Retinal pigment epithelial cell (primary cell): ENCODE data around the gene BCKDHB.
"Not testable (repeated sequence)": the region's sequence is repeated elsewhere in the genome, so short reads cannot be mapped to it uniquely, and the experiment has no call there.

Source experiments
- DNase-seq: peaks from one replicate; pipeline ENCODE4 v3.0.0-alpha.2; 2010; ENCODE audit warnings: low read depth
- H3K4me3 ChIP-seq: 2 replicates; pipeline ENCODE4 v1.5.1; 2011; ENCODE audit warnings: mild to moderate bottlenecking, low read length, control low read depth, moderate library complexity
- CTCF ChIP-seq: conservative IDR thresholded peaks from 2 replicates; pipeline ENCODE4 v1.5.1; 2011; ENCODE audit warnings: low read depth, low read length, control low read depth, inconsistent platforms

The BCKDHB gene

DNA sequence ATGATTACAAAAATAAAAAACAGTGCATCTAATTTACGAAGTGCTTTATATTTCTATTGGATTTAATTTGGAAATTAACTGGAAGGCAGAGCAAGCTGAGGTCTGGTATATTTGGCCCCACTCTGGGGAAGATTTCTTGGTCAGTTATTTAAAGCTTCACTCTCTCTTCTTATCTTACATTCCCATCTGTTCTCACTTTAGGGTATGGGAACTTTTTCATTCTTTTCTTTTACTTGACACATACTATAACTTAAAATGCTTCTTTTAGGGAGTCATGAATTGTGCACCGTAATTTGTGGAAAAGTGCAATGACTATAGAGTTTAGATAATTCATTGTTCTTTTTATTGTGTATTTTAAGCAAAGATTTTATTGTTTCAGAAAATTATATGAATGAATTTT is 170.4 kb downstream of the BCKDHB start:
- no peak for DNase-seq
- H3K4me3 ChIP-seq, result no peak overlapping the region
- no peak for TF ChIP-seq CTCF

GRCh38 chr6:80277501-80277900 is 171.0 kb downstream of the BCKDHB start:
- DNase-seq, result no peak
- H3K4me3 ChIP-seq, result no peak overlapping the region
- TF ChIP-seq CTCF, result no peak

GRCh38 chr6:80280262-80281010 is 174.0 kb downstream of the BCKDHB start:
- no peak for DNase-seq
- no peak overlapping the region for H3K4me3 ChIP-seq
- TF ChIP-seq CTCF, result no peak

DNA sequence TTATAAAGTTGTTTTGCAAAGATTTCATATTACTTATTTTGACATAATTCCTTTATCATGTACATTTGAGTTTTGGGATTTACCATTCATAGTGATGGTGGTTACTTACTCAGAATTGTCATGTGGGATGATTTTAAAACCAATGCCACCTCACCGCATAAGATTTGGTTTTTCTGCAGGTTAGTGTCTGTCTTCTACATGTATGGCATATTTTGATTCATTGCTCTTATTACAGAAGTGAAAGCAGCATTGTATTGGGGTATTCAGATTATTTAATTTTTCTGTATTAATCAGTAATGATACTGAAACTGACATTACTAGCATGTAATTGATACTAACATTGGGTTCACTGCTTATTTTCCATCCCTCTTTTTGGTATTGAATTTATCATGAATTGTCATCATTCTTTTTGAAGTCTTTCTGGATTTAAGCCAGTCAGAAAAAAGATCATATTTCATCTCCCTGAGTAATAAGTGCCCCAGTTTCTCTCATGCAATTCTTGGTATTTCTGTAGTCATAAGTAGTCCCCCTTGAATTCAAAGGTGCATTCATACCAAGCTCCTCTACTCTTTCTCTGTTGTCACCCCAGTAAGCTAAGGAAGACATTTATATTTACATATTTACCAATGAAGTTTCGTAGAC is 176.6 kb downstream of the BCKDHB start:
- no peak for DNase-seq
- no peak for TF ChIP-seq CTCF
- H3K4me3 ChIP-seq, result no peak overlapping the region

DNA sequence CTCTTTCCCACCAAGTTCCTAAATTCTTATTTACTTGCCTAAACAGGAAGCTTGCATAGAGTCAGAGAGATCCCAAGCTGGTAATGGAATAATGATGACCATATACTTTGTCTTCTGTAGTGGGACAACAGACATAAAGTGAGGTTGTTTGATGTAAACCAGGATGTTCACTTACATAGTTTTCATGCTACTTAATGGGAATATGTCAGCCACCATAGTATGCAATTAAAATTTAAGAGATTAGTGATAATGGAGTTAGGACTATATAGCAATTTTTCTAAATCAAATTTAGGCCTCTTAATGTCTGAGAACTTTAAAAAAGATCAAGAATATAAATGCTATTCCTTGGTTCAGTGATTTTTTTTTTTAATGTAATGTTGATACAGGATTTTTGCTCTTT is 180.6 kb downstream of the BCKDHB start:
- no peak for TF ChIP-seq CTCF
- no peak overlapping the region for H3K4me3 ChIP-seq
- no peak for DNase-seq

DNA sequence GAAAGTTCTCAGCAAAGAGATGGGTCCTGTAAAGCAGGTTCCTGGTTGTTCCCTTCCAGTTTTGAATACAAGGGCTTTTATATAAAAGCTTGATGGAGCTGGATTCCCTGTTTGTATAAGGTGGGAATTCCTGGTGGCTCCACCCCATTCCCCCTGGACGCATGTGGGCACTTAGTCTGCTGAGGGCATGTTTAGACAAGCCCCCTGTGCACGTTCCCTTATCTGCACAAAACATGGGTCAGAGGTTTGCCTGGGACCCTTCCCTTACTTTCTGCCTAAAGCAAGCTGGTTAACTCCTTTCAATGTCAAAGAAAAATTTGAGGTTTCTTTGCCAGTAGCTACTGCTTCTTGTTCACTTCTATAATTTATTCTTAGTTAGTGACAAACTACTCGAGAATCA is 181.1 kb downstream of the BCKDHB start:
- no peak overlapping the region for H3K4me3 ChIP-seq
- TF ChIP-seq CTCF, result no peak
- DNase-seq, result no peak

DNA sequence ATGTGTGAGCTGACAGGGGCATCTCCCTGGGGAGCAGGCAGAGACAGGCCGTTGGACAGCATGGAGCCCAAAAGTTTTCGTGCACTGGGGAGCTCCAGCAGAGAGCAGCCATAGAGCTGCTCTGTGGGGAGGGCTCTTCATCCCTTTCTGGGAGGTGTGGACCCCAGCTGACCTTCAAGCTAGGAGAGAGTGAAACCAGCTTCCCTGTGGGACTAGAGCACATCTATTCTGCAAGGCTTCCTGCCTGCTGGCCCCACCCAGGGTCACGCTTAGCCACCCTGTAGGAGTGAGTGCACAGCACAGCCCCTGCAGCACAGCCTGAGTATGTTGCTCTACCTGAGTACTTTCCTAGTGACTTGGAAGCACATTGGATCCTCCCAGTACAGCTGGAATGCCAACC is 183.3 kb downstream of the BCKDHB start:
- no peak overlapping the region for H3K4me3 ChIP-seq
- no peak for TF ChIP-seq CTCF
- no peak for DNase-seq

- not testable (repeated sequence) for H3K4me3 ChIP-seq, DNase-seq
These were observed 188.1 kb downstream of the BCKDHB start for GRCh38 chr6:80294531-80294930.
